Measurements from ENCODE around the gene RASGRF2.

Gene RASGRF2

GRCh38 chr5:81213070-81213469, 252.9 kb downstream of the RASGRF2 start:
- DNase-seq, result no peak

DNA sequence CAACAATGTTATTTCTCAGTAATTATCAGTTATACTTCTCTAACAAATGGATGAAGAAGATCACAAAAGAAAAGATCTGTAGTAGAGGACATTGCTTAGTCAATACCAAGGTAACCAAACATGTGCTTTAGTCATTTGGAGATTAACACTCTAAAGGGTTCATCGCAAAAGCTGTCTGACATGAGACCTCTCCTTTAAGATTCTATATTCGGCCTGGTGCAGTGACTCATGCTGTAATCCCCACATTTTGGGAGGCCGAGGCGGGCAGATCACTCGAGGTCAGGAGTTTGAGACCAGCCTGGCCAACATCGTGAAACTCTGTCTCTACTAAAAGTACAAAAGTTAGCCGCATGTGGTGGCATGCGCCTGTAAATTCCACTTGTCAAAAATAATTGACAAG, 254.7 kb downstream of the RASGRF2 start:
- no peak for DNase-seq

GRCh38 chr5:81216152-81216551, 256.0 kb downstream of the RASGRF2 start:
- no peak for DNase-seq

DNA sequence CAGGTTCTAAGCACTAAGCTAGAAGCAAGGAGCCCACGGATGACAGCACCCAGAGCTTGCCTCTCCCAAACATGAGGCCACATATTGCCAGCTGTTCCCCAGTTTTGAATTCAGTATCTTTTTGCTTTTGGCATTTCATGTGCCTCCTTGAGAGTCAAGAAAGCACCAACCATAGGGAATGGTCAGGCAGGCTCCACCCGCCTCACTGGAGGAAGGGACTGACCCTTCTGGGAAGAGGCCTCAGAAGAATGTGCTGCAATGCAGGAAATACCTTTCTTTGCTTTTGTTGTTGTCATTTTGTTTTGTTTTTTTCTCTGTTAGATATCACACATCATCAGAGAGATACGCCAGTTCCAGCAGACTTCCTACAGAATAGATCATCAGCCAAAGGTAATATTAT, 259.2 kb downstream of the RASGRF2 start:
- DNase-seq, result no peak

- no peak for DNase-seq
Measured at GRCh38 chr5:81222285-81222684, 262.1 kb downstream of the RASGRF2 start.

DNA sequence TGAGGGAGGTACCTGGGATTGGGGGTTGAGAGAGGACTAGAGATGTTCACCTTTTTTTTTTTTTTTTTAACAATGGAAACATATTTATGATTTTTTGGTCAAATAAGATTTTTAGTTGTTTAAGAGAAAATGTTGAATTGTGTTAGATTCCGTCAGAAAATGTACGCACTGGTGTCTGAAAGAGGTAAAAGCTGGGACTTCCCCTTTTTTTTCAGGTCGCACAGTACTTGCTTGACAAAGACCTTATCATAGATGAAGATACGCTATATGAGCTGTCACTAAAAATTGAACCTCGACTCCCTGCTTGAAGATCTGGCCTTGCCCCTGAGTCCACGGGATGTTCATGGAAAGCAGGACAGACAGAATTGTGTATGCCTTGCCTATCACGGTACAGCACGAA, 265.3 kb downstream of the RASGRF2 start:
- DNase-seq, result no peak

GRCh38 chr5:81226286-81226685, 266.1 kb downstream of the RASGRF2 start:
- DNase-seq, result no peak

- DNase-seq, result no peak
Measured at GRCh38 chr5:81226949-81227348, 266.8 kb downstream of the RASGRF2 start.

- no peak for DNase-seq
Measured at GRCh38 chr5:81228084-81228483, 267.9 kb downstream of the RASGRF2 start.

GRCh38 chr5:81230416-81230815, 270.3 kb downstream of the RASGRF2 start:
- no peak for DNase-seq

DNA sequence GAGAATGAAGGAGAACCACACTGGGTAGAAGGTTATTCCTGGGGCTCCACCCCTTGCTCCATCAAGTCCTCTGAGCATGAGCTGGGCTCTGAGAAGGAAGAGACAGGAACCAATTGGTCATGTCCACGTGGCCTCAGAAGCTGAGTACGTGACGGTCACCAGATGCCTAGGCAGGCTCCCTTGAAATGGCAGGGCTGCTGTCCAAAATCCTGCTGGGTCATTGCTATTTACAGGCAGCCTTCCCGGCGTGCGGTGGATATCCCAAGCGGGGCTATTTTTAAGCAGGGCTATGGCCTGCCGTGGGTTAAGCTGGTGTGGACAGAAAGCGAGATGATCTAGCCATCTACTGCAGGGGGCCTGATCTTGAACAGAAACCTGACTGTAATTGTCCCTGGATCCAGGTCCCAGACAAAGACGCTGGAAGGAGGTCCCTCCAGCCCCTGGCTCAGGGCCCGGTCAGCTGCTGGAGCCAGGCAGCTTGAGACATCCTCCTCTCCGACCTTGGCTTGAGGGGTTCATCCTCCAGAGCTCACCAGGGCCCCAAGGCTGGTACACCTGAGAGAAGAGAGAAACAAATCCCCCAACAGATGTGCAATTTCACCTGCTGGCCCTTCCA, 272.4 kb downstream of the RASGRF2 start:
- DNase-seq, result no peak

GRCh38 chr5:81233080-81233634, 273.0 kb downstream of the RASGRF2 start, which contains the start of gene CKMT2:
Gene CKMT2, plus strand, starts transcription at chr5:81233322. Its CDS starts 17,811 bp downstream, at chr5:81251133.
- DNase-seq, result no peak

GRCh38 chr5:81234299-81234698, 274.1 kb downstream of the RASGRF2 start:
- no peak for DNase-seq

- DNase-seq, result no peak
Measured at GRCh38 chr5:81234801-81235200, 274.6 kb downstream of the RASGRF2 start.

DNA sequence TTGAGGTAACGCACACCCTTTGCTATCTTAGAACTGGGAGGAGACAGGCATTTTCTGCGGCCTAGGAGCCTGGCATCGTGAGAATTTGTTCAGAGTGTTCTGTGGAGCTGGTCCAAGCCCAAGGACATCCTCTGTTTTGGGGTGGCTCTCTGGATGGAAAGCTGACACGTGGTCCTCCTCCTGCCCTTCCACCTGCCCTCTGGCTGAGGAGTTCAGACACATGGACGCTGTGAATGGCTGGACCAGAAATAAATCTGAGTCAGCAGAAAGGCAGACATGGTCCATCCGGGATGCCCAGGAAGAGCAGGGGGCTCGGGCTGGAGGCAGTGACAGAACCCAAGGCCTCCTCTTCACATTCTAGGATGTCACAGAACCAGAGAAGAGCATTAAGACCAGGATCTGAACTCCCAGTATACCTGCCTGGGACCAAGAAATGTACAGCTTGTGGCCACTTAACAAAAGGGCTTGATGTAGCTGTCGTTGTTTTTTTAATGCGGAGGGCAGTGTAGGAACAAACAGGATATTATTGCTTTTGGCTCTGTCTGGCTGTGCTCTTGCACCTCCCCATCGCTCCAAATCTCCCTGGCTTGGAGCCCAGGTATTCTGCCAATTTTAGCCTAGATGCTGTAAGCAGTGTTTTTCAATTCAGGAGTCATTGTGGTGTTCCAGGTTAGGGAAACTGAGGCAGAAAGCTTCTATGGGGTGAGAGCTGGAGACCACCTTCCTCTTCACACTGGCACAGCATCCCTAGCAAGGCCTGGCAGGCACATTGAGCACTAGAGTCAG, 275.3 kb downstream of the RASGRF2 start:
- DNase-seq, result no peak

DNA sequence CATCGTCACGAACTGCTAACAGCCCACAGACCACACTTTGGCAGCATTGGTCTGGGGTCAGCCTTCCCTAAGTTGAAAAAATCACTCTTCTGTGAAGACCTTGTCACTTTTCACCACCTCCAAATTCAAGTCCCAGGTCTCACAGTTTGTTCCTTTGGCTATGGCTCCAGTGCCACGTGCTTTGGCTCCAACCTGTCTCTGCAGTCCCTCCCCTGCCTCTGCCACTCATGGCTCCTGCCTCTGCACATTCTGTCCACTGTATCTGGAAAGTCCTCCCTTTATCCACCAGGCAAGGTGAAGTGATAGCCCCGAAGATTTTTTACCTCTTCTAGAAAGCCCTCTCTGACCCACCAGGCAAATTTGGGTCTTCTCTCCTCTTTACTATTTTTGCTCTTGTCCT, 278.3 kb downstream of the RASGRF2 start:
- DNase-seq, result no peak

DNA sequence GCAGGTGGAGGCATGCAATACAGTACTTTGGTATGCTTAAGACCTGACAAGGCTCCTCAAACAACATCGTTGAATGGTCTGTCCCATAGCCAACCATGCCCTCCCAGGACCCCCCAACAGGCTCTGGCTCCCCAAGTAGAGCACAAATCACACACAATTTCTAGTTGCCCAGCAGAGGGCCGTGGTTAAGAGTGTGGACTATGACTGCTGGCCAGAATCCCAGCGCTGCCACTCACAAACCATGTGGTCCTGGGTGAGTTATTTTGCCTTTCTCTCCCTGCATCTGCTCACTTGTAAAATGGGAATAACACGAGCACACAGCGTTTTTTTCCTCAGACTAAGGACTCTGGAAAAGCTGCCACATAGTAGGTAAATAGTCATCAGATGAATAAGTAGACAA, 279.4 kb downstream of the RASGRF2 start:
- DNase-seq, result no peak

DNA sequence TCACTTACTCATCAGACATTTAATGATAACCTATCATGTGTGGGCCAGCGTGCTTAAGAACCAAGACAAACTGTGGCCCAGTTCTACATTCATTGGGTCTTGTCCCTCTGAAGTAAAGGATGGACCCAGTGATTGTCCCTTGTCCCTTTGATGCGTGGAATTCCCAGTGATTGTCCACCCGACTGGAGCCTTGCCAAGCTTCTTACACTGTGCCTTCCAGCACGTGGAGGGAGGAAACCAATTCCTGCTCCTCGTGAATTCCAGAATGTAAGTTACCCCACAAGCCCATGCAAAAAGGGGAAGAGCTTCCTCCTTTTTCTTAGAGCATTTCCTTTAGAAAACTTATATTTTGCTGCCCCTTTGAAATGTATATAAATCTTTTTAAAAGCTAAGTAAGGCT, 280.8 kb downstream of the RASGRF2 start:
- no peak for DNase-seq

- no peak for DNase-seq
Measured at GRCh38 chr5:81241961-81242648, 281.9 kb downstream of the RASGRF2 start.

DNA sequence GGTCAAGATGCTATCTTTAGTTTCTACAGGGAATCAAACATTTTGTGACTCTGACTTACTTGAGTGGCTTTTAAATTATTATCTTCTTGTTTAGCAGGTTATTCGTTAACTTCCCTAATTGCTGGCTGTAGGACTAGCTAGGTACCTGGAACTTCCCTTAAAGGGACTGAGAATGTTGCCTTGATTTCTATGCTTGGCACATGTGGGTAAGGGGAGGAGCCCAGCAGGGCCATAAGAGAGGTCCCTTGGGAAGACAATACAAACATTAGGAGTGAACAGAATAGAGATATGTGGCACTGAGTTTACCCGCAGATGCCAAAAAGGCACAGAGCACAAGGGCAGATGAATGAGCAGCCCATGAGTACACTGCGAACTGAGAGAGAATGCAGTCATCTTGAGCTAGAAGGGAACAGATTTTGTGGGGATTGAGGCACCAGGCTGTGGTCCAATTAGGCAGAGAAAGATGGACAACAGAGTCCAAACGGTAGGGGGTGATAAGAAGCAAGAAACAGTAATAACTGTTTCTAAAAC, 282.8 kb downstream of the RASGRF2 start:
- no peak for DNase-seq

DNA sequence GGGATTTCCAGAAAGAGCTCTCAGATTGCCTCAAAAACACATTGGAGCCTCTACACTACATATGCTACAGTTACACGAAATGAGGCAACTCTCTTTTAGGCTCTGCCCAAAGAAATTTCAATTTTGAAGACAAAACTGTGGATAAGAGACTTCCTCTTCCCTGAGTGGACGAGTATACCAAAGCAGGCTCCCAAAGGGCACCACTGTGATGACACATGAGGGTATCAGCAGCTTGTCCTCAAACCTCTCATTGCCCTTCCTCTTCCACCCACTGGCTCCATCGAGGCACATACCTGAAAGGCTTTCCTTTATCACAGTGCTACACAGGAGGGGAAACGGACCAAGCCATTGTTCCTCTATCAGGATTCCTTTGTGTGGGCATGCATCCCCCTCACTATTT, 284.3 kb downstream of the RASGRF2 start:
- no peak for DNase-seq

DNA sequence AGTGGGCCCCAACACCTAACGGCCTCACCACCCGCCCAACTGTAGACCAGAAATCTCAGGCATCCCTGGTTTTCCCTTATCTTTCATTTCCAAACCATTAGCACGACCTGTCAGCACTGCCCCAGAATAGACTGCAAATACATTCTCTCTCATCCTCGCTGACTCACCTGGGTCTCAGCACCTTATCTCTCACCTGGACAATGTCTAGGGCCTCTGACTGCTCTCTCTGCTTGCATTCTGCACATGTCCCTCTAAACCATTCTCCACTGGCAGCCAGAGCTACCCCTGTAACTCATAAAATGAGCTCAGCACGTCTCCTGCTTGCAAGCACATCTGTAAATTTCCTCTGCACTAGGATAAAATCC, 285.7 kb downstream of the RASGRF2 start:
- no peak for DNase-seq

DNA sequence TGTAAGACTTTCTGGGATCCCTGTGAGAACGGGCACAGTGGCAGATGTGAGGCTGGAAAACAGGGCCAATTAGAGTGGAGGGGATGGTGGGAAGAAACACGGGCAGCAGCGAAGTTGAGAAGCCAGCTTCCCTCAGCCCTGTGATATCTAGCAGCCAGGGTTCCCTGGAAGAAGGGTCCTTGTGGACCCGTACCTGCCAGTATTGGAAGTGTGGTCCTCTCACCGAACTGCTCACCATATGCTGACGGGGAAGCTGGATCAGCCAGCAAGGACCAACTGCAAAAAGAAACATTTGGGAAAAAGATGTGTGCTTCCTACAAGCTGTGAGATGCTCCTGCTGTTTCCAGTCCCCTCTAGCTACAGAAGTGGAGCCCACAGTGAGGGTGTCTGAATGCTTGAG, 286.5 kb downstream of the RASGRF2 start:
- no peak for DNase-seq

Measured in fibroblast of skin of right quadriceps (primary cell).